NCI-H1105 treated with DMSO at 0.1 percent for 48 hours (cell line): Measurements from ENCODE around the gene MIPEP.

Source experiments
- DNase-seq: peaks from one replicate; lab custom pipeline; 2025; lab: John Stamatoyannopoulos, UW

The MIPEP gene

DNA sequence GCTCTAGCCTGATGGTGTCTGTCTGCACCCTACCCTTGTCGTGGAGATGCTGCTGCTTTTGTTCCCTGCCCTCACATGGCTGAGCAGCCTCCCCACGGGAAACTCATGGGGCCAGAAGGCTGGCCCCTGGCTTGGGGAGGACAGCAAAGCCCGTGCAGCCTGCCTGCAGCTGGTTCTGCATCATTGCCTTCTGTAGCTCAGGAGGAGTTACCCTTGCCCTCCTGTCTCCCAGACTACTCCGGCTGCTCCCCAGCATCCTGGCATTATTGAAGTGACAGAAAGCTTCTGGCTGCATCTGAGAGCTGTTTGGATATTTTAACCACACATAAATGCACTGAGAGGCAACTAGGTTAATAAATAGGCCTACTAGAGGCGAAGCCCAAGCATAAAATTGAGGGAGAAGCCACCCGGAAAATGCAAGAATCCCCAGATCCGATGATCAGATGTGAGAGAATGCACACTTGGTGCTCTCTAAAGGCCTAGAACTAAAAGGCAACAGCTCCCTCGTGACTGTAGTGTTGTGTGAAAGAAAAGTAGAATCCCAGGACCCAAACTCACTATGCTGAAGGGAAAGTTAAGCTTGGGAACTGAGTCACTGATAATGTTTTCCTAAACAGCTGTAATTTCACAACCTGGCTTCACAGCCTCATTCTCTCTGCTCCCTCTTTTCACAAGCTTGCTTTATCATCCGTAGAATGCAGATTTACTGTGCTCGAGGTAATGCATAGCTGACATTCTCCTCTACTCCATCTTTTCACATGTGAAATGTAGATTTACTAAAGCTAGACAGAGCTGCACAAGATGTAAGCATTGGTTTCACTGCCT, 208.1 kb downstream of the MIPEP start:
- DNase-seq = no peak
